Effector memory CD4-positive, alpha-beta T cell (primary cell): Measurements from ENCODE around the gene ARID3A.

Source experiments
- DNase-seq, 3 donors: peaks; one replicate each; pipeline ENCODE4 v3.0.0-alpha.2; 2020
- H3K27ac ChIP-seq: 2 replicates; pipeline ENCODE4 v1.7.0; 2013; ENCODE audit warnings: mild to moderate bottlenecking, low read length, moderate library complexity; ENCODE audit not compliant: insufficient read depth, poor library complexity, severe bottlenecking
- H3K27me3 ChIP-seq: replicated peaks from 2 replicates; pipeline ENCODE4 v1.7.0; 2013; ENCODE audit warnings: mild to moderate bottlenecking, low read length; ENCODE audit not compliant: insufficient read depth, control insufficient read depth, poor library complexity, severe bottlenecking
- H3K36me3 ChIP-seq: 2 replicates; pipeline ENCODE4 v1.7.0; 2013; ENCODE audit warnings: mild to moderate bottlenecking, low read length, moderate library complexity; ENCODE audit not compliant: control insufficient read depth, insufficient read depth
- H3K4me1 ChIP-seq: 2 replicates; pipeline ENCODE4 v1.7.0; 2013; ENCODE audit warnings: low read length, mild to moderate bottlenecking; ENCODE audit not compliant: control insufficient read depth, insufficient read depth, poor library complexity, severe bottlenecking
- H3K4me3 ChIP-seq: 2 replicates; pipeline ENCODE4 v1.7.0; 2013; ENCODE audit warnings: low read length, low read depth, mild to moderate bottlenecking; ENCODE audit not compliant: insufficient read depth, poor library complexity, severe bottlenecking
- H3K9me3 ChIP-seq: 2 replicates; pipeline ENCODE4 v1.7.0; 2013; ENCODE audit warnings: mild to moderate bottlenecking, low read length, moderate library complexity; ENCODE audit not compliant: control insufficient read depth

The ARID3A gene

GRCh38 chr19:996051-996838 is 70.4 kb downstream of the ARID3A start:
- H3K4me1 ChIP-seq: peaks cover 18% of the 10 kb centered on the region
- H3K36me3 ChIP-seq: peaks cover 9% of the 10 kb centered on the region
- H3K9me3 ChIP-seq: no peaks in the 10 kb centered on the region
- H3K4me3 ChIP-seq: peak overlapping the region; percentile 21
- peaks cover 14% of the 10 kb centered on the region for H3K27me3 ChIP-seq
- no peak overlapping the region for H3K27ac ChIP-seq
- peak; percentile 74 to 93 (median 92) for DNase-seq

GRCh38 chr19:998064-998463 is 72.2 kb downstream of the ARID3A start:
- DNase-seq: no peak
- Histone ChIP-seq H3K4me1 (peaks cover 24% of the 10 kb centered on the region), H3K27ac (no peak overlapping the region), H3K9me3 (no peaks in the 10 kb centered on the region), H3K36me3 (peaks cover 4% of the 10 kb centered on the region), H3K4me3 (no peak overlapping the region), H3K27me3 (peaks cover 18% of the 10 kb centered on the region)

- peaks cover 24% of the 10 kb centered on the region for H3K4me1 ChIP-seq
- no peaks in the 10 kb centered on the region for H3K9me3 ChIP-seq
- no peak for DNase-seq
- H3K4me3 ChIP-seq: no peak overlapping the region
- H3K27ac ChIP-seq: no peak overlapping the region
- peaks cover 18% of the 10 kb centered on the region for H3K27me3 ChIP-seq
- H3K36me3 ChIP-seq: no peaks in the 10 kb centered on the region
Observed at GRCh38 chr19:999379-999719, 73.5 kb downstream of the ARID3A start.

GRCh38 chr19:1000095-1000494 is 74.3 kb downstream of the ARID3A start, which contains the start of gene GRIN3B:
GRIN3B (plus strand) TSS chr19:1000419; CDS start chr19:1000438, 19 bp downstream.
- Histone ChIP-seq H3K9me3 (no peaks in the 10 kb centered on the region), H3K4me1 (peaks cover 24% of the 10 kb centered on the region), H3K27me3 (peaks cover 18% of the 10 kb centered on the region), H3K4me3 (no peak within 1 kb of the TSS), H3K36me3 (no peaks in the 10 kb centered on the region), H3K27ac (peak within 1 kb of the TSS; percentile 4)
- DNase-seq: peak; percentile 42 to 47 (median 46)

GRCh38 chr19:1000591-1001537 is 75.0 kb downstream of the ARID3A start:
- no peaks in the 10 kb centered on the region for H3K9me3 ChIP-seq
- H3K27ac ChIP-seq: peak overlapping the region; percentile 4
- no peak overlapping the region for H3K4me3 ChIP-seq
- H3K4me1 ChIP-seq: peaks cover 21% of the 10 kb centered on the region
- no peak for DNase-seq
- no peaks in the 10 kb centered on the region for H3K36me3 ChIP-seq
- H3K27me3 ChIP-seq: peaks cover 18% of the 10 kb centered on the region

- no peaks in the 10 kb centered on the region for H3K36me3 ChIP-seq
- H3K27ac ChIP-seq: peak overlapping the region; percentile 4
- H3K9me3 ChIP-seq: no peaks in the 10 kb centered on the region
- no peak overlapping the region for H3K4me3 ChIP-seq
- peaks cover 18% of the 10 kb centered on the region for H3K27me3 ChIP-seq
- peaks cover 14% of the 10 kb centered on the region for H3K4me1 ChIP-seq
- peak; percentile 37 to 50 (median 43) for DNase-seq
Observed at GRCh38 chr19:1001538-1002166, 75.8 kb downstream of the ARID3A start.

GRCh38 chr19:1002600-1002999 is 76.8 kb downstream of the ARID3A start:
- H3K9me3 ChIP-seq: no peaks in the 10 kb centered on the region
- no peak overlapping the region for H3K27ac ChIP-seq
- peaks cover 14% of the 10 kb centered on the region for H3K4me1 ChIP-seq
- H3K4me3 ChIP-seq: no peak overlapping the region
- H3K36me3 ChIP-seq: no peaks in the 10 kb centered on the region
- H3K27me3 ChIP-seq: peaks cover 18% of the 10 kb centered on the region
- no peak for DNase-seq

GRCh38 chr19:1003283-1003682 is 77.4 kb downstream of the ARID3A start:
- Histone ChIP-seq H3K4me3 (no peak overlapping the region), H3K9me3 (no peaks in the 10 kb centered on the region), H3K27ac (no peak overlapping the region), H3K27me3 (peaks cover 18% of the 10 kb centered on the region), H3K36me3 (no peaks in the 10 kb centered on the region), H3K4me1 (peaks cover 14% of the 10 kb centered on the region)
- DNase-seq: no peak

GRCh38 chr19:1004204-1004802 is 78.5 kb downstream of the ARID3A start:
- Histone ChIP-seq H3K27me3 (peaks cover 15% of the 10 kb centered on the region), H3K4me3 (no peak overlapping the region), H3K4me1 (peaks cover 14% of the 10 kb centered on the region), H3K27ac (no peak overlapping the region), H3K9me3 (no peaks in the 10 kb centered on the region), H3K36me3 (no peaks in the 10 kb centered on the region)
- no peak for DNase-seq
